ENCODE results near the gene CYTH2. TPM values are rescaled to one million over a fixed set of nuclear protein-coding genes. Genes with fewer than 3 reads are reported as not detected.
"Not testable (repeated sequence)": the region's sequence is repeated elsewhere in the genome, so short reads cannot be mapped to it uniquely, and the experiment has no call there.

CYTH2 gene
- total RNA-seq, 1 donor from 2014 or later: 50.3 TPM

GRCh38 chr19:48514123-48514458, 44.9 kb downstream of the CYTH2 start:
- Mint-ChIP-seq H3K4me1 (peaks cover 39% of the 10 kb centered on the region), H3K36me3 (no peaks in the 10 kb centered on the region), H3K27me3 (ENCODE audit: insufficient read depth, low read depth) (peaks cover 9% of the 10 kb centered on the region), H3K27ac (peak overlapping the region; percentile 37), H3K4me3 (no peak overlapping the region), H3K9me3 (no peaks in the 10 kb centered on the region)
- Histone ChIP-seq H3K27ac (no peak overlapping the region), H3K36me3 (no peaks in the 10 kb centered on the region), H3K4me2 (peak overlapping the region; percentile 91), H2AFZ (replicated peaks) (peak overlapping the region; percentile 76), H4K20me1 (ENCODE audit: low read depth) (no peaks in the 10 kb centered on the region), H3K27me3 (peaks cover 30% of the 10 kb centered on the region), H3K9me3 (ENCODE audit: low read depth) (no peaks in the 10 kb centered on the region), H3K9ac (no peak overlapping the region), H3K79me2 (ENCODE audit: low read depth) (no peaks in the 10 kb centered on the region), H3K4me1 (no peaks in the 10 kb centered on the region), H3K4me3 (peak overlapping the region; percentile 81), H3F3A (ENCODE audit: low read depth) (peaks cover 34% of the 10 kb centered on the region)
- no peak for TF ChIP-seq CTCF (IDR thresholded peaks at IDR 0.05)
- TF ChIP-seq EZH2phosphoT487 (IDR thresholded peaks at IDR 0.05): no peak
- TF ChIP-seq EZH2 (IDR thresholded peaks at IDR 0.05): no peak
- DNase-seq (ENCODE audit: low spot score): no peak

GRCh38 chr19:48516536-48516935, 47.4 kb downstream of the CYTH2 start:
- H4K20me1 ChIP-seq (ENCODE audit: low read depth): no peaks in the 10 kb centered on the region
- peaks cover 21% of the 10 kb centered on the region for H3K27me3 ChIP-seq
- H3K27ac ChIP-seq: no peak overlapping the region
- Mint-ChIP-seq H3K9me3 (no peaks in the 10 kb centered on the region), H3K27ac (peak overlapping the region; percentile 62), H3K4me3 (no peak overlapping the region), H3K27me3 (ENCODE audit: insufficient read depth, low read depth) (peaks cover 3% of the 10 kb centered on the region), H3K4me1 (peaks cover 26% of the 10 kb centered on the region), H3K36me3 (no peaks in the 10 kb centered on the region)
- H3K4me3 ChIP-seq: no peak overlapping the region
- peak overlapping the region; percentile 12 for H2AFZ ChIP-seq (replicated peaks)
- H3F3A ChIP-seq (ENCODE audit: low read depth): peaks cover 24% of the 10 kb centered on the region
- H3K4me2 ChIP-seq: no peak overlapping the region
- H3K36me3 ChIP-seq: no peaks in the 10 kb centered on the region
- DNase-seq (ENCODE audit: low spot score): peak; percentile 1
- H3K9ac ChIP-seq: no peak overlapping the region
- no peaks in the 10 kb centered on the region for H3K9me3 ChIP-seq (ENCODE audit: low read depth)
- TF ChIP-seq EZH2 (IDR thresholded peaks at IDR 0.05) (no peak), CTCF (IDR thresholded peaks at IDR 0.05) (no peak), EZH2phosphoT487 (IDR thresholded peaks at IDR 0.05) (no peak)
- no peaks in the 10 kb centered on the region for H3K4me1 ChIP-seq
- no peaks in the 10 kb centered on the region for H3K79me2 ChIP-seq (ENCODE audit: low read depth)

GRCh38 chr19:48518207-48518606, 49.0 kb downstream of the CYTH2 start:
- Mint-ChIP-seq H3K27me3 (ENCODE audit: insufficient read depth, low read depth) (peaks cover 5% of the 10 kb centered on the region), H3K9me3 (no peaks in the 10 kb centered on the region), H3K36me3 (no peaks in the 10 kb centered on the region), H3K4me1 (peaks cover 26% of the 10 kb centered on the region), H3K4me3 (peak overlapping the region; percentile 27), H3K27ac (peak overlapping the region; percentile 62)
- no peaks in the 10 kb centered on the region for H4K20me1 ChIP-seq (ENCODE audit: low read depth)
- no peaks in the 10 kb centered on the region for H3K4me1 ChIP-seq
- no peaks in the 10 kb centered on the region for H3K9me3 ChIP-seq (ENCODE audit: low read depth)
- H3K9ac ChIP-seq: no peak overlapping the region
- peaks cover 11% of the 10 kb centered on the region for H3F3A ChIP-seq (ENCODE audit: low read depth)
- no peak overlapping the region for H3K4me2 ChIP-seq
- no peak overlapping the region for H2AFZ ChIP-seq (replicated peaks)
- no peak overlapping the region for H3K27ac ChIP-seq
- DNase-seq (ENCODE audit: low spot score): no peak
- no peaks in the 10 kb centered on the region for H3K36me3 ChIP-seq
- peaks cover 4% of the 10 kb centered on the region for H3K27me3 ChIP-seq
- no peak overlapping the region for H3K4me3 ChIP-seq
- no peak for TF ChIP-seq EZH2 (IDR thresholded peaks at IDR 0.05)
- no peaks in the 10 kb centered on the region for H3K79me2 ChIP-seq (ENCODE audit: low read depth)

- H3K4me3 ChIP-seq; H3K79me2 ChIP-seq (ENCODE audit: low read depth); H3K9me3 ChIP-seq (ENCODE audit: low read depth); H3K27ac Mint-ChIP-seq; H3F3A ChIP-seq (ENCODE audit: low read depth); H3K4me3 Mint-ChIP-seq; H3K9me3 Mint-ChIP-seq; H3K36me3 Mint-ChIP-seq; H3K4me2 ChIP-seq; H3K27me3 ChIP-seq; DNase-seq (ENCODE audit: low spot score); H3K9ac ChIP-seq; H4K20me1 ChIP-seq (ENCODE audit: low read depth); H3K27ac ChIP-seq; H2AFZ ChIP-seq (replicated peaks); H3K4me1 ChIP-seq; H3K36me3 ChIP-seq: not testable (repeated sequence)
- Mint-ChIP-seq H3K4me1 (peaks cover 19% of the 10 kb centered on the region), H3K27me3 (ENCODE audit: insufficient read depth, low read depth) (peaks cover 11% of the 10 kb centered on the region)
Measured at GRCh38 chr19:48519426-48519825, 50.3 kb downstream of the CYTH2 start.
